ENCODE results near the gene IGF2R.
"Not testable (repeated sequence)": the region's sequence is repeated elsewhere in the genome, so short reads cannot be mapped to it uniquely, and the experiment has no call there.

Gene IGF2R

GRCh38 chr6:160134779-160135547 lies 166.1 kb downstream of the IGF2R start:
- ATAC-seq (replicated peaks) (no peak), DNase-seq (no peak)
- Mint-ChIP-seq H3K4me1 (ENCODE audit: low read depth in 2 of 2) (peaks cover 6 to 9% of the 10 kb centered on the region in 2 donors), H3K36me3 (ENCODE audit: insufficient read depth) (no peaks in the 10 kb centered on the region), H3K4me3 (no peak overlapping the region), H3K27ac (peak overlapping the region in 1 of 2 donors; percentile 15), H3K9me3 (no peaks in the 10 kb centered on the region), H3K27me3 (no peaks in the 10 kb centered on the region)

DNA sequence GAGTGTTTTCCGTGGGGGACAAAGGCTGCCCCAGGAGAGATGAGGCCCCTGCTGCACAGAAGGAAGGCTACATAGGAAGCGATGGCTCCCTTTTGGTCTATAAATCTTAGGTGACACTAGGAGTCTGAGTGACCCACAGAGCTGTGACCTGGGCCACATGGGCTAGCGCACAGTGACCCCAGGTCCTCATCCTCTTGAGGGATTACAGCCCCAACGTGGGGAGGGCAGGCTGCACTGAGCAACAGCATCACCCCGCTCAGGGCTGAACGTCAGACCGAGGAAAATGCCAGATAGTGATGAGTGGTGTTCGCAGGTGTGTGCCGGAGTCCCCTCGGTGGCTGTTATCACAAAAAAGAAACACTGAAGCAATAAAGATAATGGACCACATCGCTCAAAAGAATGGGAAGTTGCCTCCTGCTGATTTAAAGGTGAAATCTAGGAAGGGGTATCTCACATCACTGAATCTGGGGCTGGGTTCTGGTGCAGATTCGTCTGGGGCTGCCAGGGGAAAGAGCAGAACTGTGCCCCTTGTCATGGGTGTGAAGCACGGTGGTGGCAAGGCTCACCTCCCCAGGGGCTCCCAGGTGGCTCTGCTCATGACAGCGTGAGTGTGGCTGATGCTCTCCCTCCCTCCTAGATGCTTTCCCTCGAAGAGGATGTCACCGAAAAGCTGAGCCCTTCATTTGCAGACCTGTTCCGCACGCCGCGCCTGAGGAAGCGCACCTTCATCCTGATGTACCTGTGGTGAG lies 167.2 kb downstream of the IGF2R start:
- DNase-seq (no peak), ATAC-seq (replicated peaks) (no peak)
- no peaks in the 10 kb centered on the region for H3K36me3 Mint-ChIP-seq (ENCODE audit: insufficient read depth)
- H3K9me3 Mint-ChIP-seq = no peaks in the 10 kb centered on the region
- no peak overlapping the region for H3K27ac Mint-ChIP-seq
- peaks cover 6 to 9% of the 10 kb centered on the region in 2 donors for H3K4me1 Mint-ChIP-seq (ENCODE audit: low read depth in 2 of 2)
- no peak overlapping the region for H3K4me3 Mint-ChIP-seq
- H3K27me3 Mint-ChIP-seq = no peaks in the 10 kb centered on the region

- no peak overlapping the region for H3K27ac Mint-ChIP-seq
- H3K4me3 Mint-ChIP-seq = no peak overlapping the region
- H3K4me1 Mint-ChIP-seq (ENCODE audit: low read depth in 2 of 2) = peaks cover 6 to 9% of the 10 kb centered on the region in 2 donors
- no peaks in the 10 kb centered on the region for H3K9me3 Mint-ChIP-seq
- no peak for DNase-seq
- peaks cover 7% of the 10 kb centered on the region for H3K36me3 Mint-ChIP-seq (ENCODE audit: insufficient read depth)
- no peaks in the 10 kb centered on the region for H3K27me3 Mint-ChIP-seq
- ATAC-seq (replicated peaks) = no peak
Measured at GRCh38 chr6:160137130-160137988, 168.5 kb downstream of the IGF2R start.

- Mint-ChIP-seq H3K4me3 (no peak overlapping the region), H3K9me3 (no peaks in the 10 kb centered on the region), H3K36me3 (ENCODE audit: insufficient read depth) (peaks cover 8% of the 10 kb centered on the region), H3K4me1 (ENCODE audit: low read depth in 2 of 2) (peaks cover 6 to 9% of the 10 kb centered on the region in 2 donors), H3K27me3 (no peaks in the 10 kb centered on the region), H3K27ac (peak overlapping the region; percentile 57 to 59)
- ATAC-seq (replicated peaks) (peak; percentile 71), DNase-seq (peak; percentile 46 to 64 (median 50))
Measured at GRCh38 chr6:160137989-160138835, 169.3 kb downstream of the IGF2R start.

DNA sequence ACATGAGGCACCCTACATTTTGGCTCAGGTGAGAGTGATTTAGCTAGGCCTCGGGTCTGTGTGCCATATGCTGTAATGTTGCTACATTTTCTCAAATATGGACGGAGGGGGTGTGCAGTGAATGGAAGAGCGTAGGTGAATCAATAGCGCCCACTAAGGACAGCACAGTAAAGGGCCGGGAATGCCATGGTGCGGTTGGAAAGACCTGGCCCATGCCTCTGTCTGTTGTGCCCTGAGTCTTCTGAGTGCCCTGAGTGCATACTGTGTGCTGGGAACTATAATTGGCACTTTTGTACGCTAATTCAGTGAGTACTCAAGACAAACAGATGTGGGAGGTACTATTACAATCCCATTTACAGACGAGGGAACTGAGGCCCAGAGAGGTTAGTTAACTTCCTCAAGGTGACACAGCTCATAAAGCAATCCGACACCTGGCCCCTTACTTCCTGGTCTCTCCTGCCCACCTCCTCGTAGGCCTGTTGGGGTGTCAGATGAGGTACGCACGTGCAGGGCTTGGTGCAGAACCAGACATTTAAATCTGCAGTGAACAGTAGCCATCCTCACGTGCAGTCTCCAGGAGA lies 170.0 kb downstream of the IGF2R start:
- H3K4me3 Mint-ChIP-seq = no peak overlapping the region
- no peak for DNase-seq
- no peak overlapping the region for H3K27ac Mint-ChIP-seq
- peaks cover 8% of the 10 kb centered on the region for H3K36me3 Mint-ChIP-seq (ENCODE audit: insufficient read depth)
- peaks cover 6 to 9% of the 10 kb centered on the region in 2 donors for H3K4me1 Mint-ChIP-seq (ENCODE audit: low read depth in 2 of 2)
- no peaks in the 10 kb centered on the region for H3K9me3 Mint-ChIP-seq
- ATAC-seq (replicated peaks) = no peak
- no peaks in the 10 kb centered on the region for H3K27me3 Mint-ChIP-seq

GRCh38 chr6:160139420-160139851 lies 170.6 kb downstream of the IGF2R start:
- Mint-ChIP-seq H3K27ac (no peak overlapping the region), H3K27me3 (no peaks in the 10 kb centered on the region), H3K4me3 (no peak overlapping the region), H3K36me3 (ENCODE audit: insufficient read depth) (peaks cover 8% of the 10 kb centered on the region), H3K4me1 (ENCODE audit: low read depth in 2 of 2) (peaks cover 6 to 9% of the 10 kb centered on the region in 2 donors), H3K9me3 (no peaks in the 10 kb centered on the region)
- DNase-seq = no peak
- no peak for ATAC-seq (replicated peaks)

- not testable (repeated sequence) for H3K27ac Mint-ChIP-seq, H3K9me3 Mint-ChIP-seq
Measured at GRCh38 chr6:160140493-160140892, 171.6 kb downstream of the IGF2R start.

GRCh38 chr6:160141001-160141726 lies 172.3 kb downstream of the IGF2R start:
- Mint-ChIP-seq H3K9me3 (no peaks in the 10 kb centered on the region), H3K36me3 (ENCODE audit: insufficient read depth) (peaks cover 8% of the 10 kb centered on the region), H3K27ac (no peak overlapping the region), H3K4me3 (no peak overlapping the region), H3K27me3 (no peaks in the 10 kb centered on the region), H3K4me1 (ENCODE audit: low read depth in 2 of 2) (peaks cover 6 to 9% of the 10 kb centered on the region in 2 donors)
- ATAC-seq (replicated peaks) = no peak
- no peak for DNase-seq

More at GRCh38 chr6:160140493-160140892, 171.6 kb downstream of the IGF2R start:
- H3K4me3 Mint-ChIP-seq; H3K4me1 Mint-ChIP-seq (ENCODE audit: low read depth in 2 of 2); H3K27me3 Mint-ChIP-seq; ATAC-seq (replicated peaks); DNase-seq; H3K36me3 Mint-ChIP-seq (ENCODE audit: insufficient read depth): not testable (repeated sequence)

DNA sequence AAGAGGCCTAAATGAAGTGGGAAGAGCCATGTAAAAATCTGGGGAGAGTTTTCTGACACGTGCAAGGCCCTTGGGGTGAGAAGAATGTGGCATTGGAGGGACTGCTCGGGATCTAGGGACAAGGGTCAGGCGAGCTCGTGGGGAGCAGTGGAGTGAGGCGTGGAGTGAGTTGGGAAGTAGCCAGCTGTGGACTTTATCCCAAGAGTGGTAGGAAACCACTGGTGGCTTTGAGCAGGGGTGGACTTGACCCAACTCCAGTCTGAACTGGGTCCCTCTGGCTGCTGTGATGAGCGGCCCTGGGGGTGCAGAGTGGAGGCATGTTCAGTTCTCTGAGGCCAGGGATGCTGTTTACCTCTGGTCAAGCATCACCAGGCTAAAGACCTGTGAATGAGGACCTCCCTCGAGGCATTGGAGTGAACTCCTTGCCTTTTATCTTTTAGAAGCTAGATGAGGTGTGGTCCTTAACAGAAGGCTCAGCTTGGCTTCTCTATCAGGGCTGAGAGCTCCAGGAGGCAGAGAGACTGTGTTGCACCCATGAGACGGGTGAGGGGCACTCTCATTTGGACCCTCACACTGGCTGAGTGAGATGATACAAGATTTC lies 173.3 kb downstream of the IGF2R start:
- Mint-ChIP-seq H3K4me1 (ENCODE audit: low read depth in 2 of 2) (peaks cover 6 to 9% of the 10 kb centered on the region in 2 donors), H3K4me3 (no peak overlapping the region), H3K27me3 (no peaks in the 10 kb centered on the region), H3K9me3 (no peaks in the 10 kb centered on the region), H3K27ac (no peak overlapping the region), H3K36me3 (ENCODE audit: insufficient read depth) (peaks cover 8% of the 10 kb centered on the region)
- ATAC-seq (replicated peaks) = no peak
- no peak for DNase-seq

GRCh38 chr6:160146454-160147145 lies 177.7 kb downstream of the IGF2R start:
- H3K9me3 Mint-ChIP-seq = no peaks in the 10 kb centered on the region
- DNase-seq (no peak), ATAC-seq (replicated peaks) (no peak)
- no peak overlapping the region for H3K4me3 Mint-ChIP-seq
- H3K36me3 Mint-ChIP-seq (ENCODE audit: insufficient read depth) = peaks cover 8% of the 10 kb centered on the region
- no peaks in the 10 kb centered on the region for H3K4me1 Mint-ChIP-seq (ENCODE audit: low read depth in 2 of 2)
- no peaks in the 10 kb centered on the region for H3K27me3 Mint-ChIP-seq
- no peak overlapping the region for H3K27ac Mint-ChIP-seq

DNA sequence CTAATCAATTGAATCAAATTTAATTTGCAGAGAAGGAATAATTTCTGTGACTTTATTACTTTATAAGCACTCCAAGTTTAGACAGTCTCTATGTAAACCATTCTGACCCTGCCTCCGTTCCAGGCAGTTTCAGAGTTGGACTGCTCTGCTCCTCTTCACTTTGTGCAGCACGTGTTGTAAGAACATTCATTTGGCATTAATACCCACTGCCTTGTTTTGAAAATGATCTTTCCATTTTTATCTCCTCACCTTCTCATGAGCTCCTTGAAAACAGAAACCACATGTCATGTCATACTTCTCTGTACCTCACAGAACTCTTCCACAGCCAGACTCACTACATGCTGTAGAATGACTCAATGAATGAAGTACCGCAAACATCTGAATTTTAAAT lies 178.3 kb downstream of the IGF2R start:
- H3K36me3 Mint-ChIP-seq (ENCODE audit: insufficient read depth) = peaks cover 3% of the 10 kb centered on the region
- no peaks in the 10 kb centered on the region for H3K4me1 Mint-ChIP-seq (ENCODE audit: low read depth in 2 of 2)
- DNase-seq = no peak
- H3K4me3 Mint-ChIP-seq = no peak overlapping the region
- H3K27ac Mint-ChIP-seq = no peak overlapping the region
- no peaks in the 10 kb centered on the region for H3K27me3 Mint-ChIP-seq
- ATAC-seq (replicated peaks) = no peak
- H3K9me3 Mint-ChIP-seq = no peaks in the 10 kb centered on the region

Measured in effector memory CD8-positive, alpha-beta T cell (primary cell).